ENCODE data around the gene NLRP3.
"Not testable (repeated sequence)": the region's sequence is repeated elsewhere in the genome, so short reads cannot be mapped to it uniquely, and the experiment has no call there.

NLRP3 gene

DNA sequence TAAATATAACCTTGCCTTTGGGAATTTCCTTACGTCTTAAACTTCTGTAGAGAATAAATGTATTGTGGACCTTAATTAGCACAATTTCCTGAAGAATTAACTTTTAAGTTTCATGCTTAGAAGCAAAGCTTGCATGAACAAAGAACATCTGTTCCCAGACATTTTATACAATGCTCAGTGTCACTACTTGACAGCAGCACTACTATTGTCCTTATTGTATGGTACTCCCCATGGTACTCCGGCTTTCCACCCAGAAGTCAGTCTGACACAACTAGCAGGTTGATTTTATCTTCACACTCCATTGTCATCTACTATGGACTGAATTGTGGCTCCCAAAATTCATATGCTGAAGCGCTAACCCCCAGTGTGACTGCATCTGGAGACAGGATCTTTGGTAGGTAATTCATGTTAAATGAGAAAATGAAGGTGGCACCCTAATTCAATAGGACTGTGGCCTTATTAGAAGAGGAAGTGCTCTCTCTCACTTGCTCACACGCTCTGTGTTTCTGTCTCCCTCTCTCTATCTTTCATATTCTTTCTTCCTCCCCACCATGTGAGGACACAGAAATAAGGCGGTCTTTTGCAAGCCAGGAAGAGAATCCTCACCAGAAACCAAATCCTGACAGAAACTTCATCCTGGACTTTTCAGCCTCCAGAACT is 52.6 kb downstream of the NLRP3 start:
- DNase-seq (ENCODE audit: extremely low read depth in 1 of 2, low read depth in 1 of 2) = no peak

DNA sequence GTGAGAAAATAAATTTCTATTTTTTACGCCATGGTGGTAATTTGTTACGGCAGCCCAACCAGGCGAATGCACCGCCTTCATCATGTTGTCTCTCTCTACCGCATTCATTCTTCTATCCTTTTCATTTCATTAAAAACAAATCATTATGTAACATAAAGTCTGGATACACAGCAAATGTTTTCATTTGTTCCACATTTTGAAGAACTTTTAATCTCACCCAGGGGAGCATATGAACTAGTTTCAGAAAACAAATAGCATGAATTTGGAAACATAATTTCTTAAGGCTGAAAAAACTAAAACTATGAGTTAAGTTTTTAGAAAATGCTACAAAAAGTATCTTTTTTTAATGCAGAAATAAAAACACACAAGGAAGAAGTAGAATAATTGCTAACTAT is 53.2 kb downstream of the NLRP3 start:
- no peak for DNase-seq (ENCODE audit: extremely low read depth in 1 of 2, low read depth in 1 of 2)

DNA sequence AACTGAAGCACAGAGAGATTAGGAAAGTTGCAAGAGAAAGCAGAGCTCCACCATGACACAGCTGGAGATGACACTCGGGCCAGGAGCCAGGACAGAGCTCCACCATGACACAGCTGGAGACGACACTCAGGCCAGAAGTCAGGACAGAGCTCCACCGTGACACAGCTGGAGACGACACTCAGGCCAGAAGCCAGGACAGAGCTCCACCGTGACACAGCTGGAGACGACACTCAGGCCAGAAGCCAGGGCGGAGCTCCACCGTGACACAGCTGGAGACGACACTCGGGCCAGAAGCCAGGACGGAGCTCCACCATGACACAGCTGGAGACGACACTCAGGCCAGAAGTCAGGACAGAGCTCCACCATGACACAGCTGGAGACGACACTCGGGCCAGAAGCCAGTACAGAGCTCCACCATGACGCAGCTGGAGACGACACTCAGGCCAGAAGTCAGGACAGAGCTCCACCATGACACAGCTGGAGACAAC is 55.0 kb downstream of the NLRP3 start:
- not testable (repeated sequence) for DNase-seq (ENCODE audit: extremely low read depth in 1 of 2, low read depth in 1 of 2)

DNA sequence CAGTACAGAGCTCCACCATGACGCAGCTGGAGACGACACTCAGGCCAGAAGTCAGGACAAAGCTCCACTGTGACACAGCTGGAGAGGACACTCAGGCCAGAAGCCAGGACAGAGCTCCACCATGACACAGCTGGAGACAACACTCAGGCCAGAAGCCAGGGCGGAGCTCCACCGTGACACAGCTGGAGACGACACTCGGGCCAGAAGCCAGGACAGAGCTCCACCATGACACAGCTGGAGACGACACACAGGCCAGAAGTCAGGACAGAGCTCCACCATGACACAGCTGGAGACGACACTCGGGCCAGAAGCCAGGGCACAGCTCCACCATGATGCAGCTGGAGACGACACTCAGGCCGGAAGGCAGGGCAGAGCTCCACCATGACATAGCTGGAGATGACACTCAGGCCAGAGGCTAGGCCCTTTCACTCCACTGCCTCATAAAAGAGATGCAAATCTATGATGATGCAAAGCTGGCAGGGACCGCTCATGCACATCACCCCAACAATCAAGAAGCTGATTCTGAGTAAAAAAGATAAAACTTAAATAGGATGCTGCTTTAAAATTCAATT is 55.6 kb downstream of the NLRP3 start:
- no peak for DNase-seq (ENCODE audit: extremely low read depth in 1 of 2, low read depth in 1 of 2)

DNA sequence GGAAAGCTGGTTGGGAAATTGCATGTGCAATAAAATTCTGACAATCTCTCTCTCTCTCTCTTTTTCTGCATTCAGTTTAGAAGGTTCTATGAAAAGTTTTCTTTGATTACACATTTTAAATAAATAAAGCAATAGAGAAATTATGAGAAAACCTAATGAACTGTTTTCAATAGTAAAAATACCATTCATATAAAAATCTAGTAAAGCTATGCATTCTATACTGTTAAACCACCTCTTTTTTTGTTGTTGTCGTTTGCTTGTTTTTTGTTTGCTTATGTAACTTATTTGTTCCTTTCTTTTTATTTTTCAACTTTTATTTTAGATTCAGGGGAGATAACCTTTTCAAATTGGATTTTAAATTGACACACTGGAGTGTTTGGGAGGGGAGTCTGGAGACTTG is 56.1 kb downstream of the NLRP3 start:
- no peak for DNase-seq (ENCODE audit: extremely low read depth in 1 of 2, low read depth in 1 of 2)

DNA sequence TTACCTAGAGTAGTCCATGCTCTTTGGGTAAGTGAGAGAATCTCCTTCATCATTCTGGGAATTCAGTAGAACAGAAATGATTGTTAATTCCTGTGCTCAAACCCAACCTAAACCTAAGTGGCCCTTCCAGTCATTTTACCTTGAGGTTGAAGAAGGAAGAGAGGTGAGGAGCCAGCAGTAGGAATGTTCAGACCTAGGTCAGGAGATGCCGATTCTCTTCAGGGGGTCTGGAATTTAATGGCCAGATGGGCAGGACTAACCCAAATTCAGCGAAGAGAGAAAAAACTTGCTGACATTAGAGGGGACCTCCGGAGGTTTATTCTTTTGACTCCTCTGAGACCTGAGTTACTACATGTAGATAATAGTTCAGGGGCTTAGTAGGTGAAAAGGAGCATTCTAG is 58.4 kb downstream of the NLRP3 start:
- DNase-seq (ENCODE audit: extremely low read depth in 1 of 2, low read depth in 1 of 2) = no peak

DNA sequence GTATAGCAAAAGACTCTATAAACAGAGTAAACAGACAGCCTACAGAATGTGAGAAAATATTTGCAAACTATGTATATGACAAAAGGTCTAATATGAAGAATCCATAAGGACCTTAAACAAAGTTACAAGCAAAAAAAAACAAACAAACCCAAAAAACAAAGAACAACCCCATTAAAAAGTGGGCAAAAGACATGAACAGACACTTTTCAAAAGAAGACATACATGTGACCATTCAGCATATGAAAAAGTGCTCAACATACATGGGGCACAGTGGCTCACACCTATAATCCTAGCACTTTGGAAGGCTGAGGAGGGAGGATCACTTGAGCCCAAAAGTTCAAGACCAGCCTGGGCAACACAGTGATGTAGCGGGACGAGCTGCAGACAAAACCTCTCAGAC is 59.8 kb downstream of the NLRP3 start:
- DNase-seq (ENCODE audit: extremely low read depth in 1 of 2, low read depth in 1 of 2) = no peak

DNA sequence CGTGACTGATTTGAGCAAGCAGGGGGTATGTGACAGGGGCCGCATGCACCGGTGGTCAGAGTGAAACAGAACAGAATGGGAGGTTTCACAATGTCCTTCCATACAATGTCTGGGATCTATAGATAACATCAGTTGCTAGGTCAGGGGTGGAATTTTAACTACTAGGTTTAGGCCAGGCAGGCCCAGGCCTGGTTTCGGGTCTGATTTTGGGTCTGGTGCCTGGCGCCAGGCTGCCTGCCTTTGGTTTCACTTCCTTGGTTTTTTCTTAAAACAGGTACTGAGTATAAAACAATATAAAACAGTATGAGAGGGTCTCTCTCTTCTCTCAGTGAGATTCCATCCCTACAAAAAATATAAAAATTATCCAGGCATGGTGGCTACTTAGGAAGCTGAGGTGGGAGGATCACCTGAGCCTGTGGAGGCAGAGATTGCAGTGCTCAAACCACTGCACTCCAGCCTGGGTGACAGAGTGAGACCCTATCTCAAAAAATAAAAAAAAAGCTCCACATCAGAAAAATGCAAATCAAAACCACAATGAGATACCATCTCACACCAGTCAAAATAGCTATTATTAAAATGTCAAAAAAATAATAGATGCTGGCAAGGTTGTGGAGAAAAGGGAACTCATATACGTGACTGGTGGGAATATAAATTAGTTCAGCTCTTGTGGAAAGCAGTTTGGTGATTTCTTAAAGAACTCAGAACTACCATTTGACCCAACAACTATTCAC is 60.5 kb downstream of the NLRP3 start:
- not testable (repeated sequence) for DNase-seq (ENCODE audit: extremely low read depth in 1 of 2, low read depth in 1 of 2)

DNA sequence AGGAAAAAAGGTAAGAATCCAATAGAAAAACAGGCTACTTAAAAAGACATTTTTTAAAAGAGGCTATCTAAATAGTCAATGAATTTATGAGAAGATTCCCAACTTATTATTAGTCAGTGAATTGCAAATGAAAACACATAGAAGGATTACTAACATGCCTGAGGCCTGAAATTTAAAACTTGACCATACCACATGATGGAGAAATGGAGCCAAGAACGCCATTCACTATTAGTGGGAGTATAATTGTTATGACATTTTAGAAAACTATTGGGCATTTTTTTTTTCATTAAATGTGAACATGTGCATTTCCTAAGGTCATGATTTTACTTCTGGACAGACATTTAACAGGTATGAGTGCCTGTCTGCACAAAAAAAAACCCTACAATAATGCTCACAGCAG is 66.8 kb downstream of the NLRP3 start:
- DNase-seq (ENCODE audit: extremely low read depth in 1 of 2, low read depth in 1 of 2) = no peak

DNA sequence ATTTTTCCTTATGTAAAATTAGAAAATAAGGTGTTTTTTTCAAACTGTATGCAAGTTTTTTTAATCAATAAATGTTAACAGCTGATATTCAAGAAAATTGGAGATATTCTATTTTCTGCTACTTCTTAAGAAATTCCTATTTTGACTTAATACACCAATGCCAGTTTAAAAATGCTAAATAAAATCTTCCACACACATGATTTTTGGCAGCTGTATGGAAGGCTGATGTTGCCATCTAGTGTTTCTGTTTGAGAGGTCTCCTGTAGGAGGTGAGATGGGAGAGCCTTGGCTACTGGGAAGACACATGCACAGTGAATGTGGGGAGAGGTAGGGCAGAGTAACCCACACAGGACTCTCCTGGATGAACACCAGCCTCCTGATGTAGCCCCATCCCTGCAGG is 71.1 kb downstream of the NLRP3 start:
- no peak for DNase-seq (ENCODE audit: extremely low read depth in 1 of 2, low read depth in 1 of 2)

DNA sequence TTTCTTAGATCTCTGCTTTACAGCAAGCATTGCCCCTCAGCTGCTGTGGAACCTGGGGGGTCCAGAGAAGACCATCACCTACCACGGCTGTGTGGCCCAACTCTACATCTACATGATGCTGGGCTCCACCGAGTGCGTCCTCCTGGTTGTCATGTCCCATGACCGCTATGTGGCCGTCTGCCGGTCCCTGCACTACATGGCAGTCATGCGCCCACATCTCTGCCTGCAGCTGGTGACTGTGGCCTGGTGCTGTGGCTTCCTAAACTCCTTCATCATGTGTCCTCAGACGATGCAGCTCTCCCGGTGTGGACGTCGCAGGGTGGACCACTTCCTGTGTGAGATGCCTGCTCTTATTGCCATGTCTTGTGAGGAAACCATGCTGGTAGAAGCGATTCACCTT is 75.4 kb downstream of the NLRP3 start:
- no peak for DNase-seq (ENCODE audit: extremely low read depth in 1 of 2, low read depth in 1 of 2)

DNA sequence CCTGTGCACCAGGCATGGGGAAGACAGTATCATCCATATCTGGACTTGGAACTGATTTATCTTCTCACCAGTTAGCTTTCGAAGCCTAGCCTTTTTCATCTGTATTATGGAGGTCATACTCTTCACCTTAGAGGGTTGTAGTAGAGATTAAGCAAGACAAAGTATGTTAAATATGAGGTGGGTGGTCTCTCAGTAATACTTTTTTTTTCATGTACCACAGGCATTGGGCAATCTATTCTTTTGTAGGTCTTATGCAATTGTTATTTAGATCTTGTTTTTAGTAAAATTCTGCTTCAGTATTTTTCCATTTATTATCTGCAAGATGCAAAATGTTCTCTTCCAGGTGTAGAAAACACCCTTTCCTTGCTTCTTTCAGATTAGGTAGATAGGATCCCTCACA is 77.1 kb downstream of the NLRP3 start:
- no peak for DNase-seq (ENCODE audit: extremely low read depth in 1 of 2, low read depth in 1 of 2)

DNA sequence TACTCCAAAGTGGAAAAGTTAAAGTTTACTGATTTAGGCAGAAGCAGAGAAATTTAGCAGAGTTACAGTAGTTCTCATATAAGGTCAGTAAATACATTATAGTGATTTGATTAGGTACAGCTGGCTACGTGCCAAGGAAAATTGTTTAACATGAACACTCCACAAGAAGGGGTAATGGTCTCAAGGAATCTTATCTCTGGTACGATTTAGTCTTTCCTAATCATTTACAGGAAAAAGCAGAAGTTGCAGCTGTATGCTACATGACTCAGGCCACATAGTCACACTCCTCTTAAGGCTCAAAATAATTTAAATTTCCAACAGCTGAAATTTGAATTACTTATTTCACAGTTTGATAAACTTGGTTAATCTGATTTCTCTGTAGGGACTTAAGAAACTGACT is 78.8 kb downstream of the NLRP3 start:
- DNase-seq (ENCODE audit: extremely low read depth in 1 of 2, low read depth in 1 of 2) = no peak

DNA sequence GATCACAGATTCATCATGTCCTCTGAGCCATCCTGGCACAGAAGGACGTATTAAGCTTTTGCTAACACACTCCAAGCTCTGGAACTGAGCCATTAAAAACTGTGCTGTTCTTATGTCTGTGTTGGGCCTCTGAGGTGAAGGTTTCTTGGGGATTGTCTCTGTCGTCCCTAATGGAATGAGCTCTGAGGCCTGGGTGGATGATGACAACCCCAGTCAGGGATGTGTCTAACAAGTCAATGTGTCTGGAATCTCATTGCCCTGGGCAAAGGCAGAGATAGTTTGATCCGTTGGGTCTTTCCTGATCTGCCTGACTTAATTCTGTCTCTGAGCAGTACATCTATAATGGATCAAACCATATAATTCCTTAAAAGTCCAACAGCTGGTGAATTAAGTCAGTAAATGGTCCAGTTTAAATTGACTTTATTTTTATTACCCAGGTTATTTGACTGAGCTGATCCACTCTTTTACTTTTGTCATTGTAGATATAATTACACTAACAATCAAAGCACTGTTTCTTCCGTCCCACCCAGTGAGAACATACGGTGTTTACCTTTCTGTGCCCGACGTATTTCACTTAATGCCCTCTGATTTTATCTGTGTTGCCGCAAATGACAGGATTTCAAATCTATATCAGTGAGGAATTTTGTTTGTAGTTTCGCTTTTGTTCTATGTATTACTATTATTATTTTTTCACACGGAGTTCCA is 80.8 kb downstream of the NLRP3 start:
- no peak for DNase-seq (ENCODE audit: extremely low read depth in 1 of 2, low read depth in 1 of 2)

All from stimulated activated CD8-positive, alpha-beta memory T cell treated with anti-CD3 and anti-CD28 coated beads, Interleukin-7, amount 100 ng/mL, for 48 hours (primary cell).